Left ventricle myocardium inferior (tissue), 1 donor: ENCODE measurements around the gene GABRG2. TPM values are rescaled to one million over a fixed set of nuclear protein-coding genes. Genes with fewer than 3 reads are reported as not detected.

ENCODE experiments used
- DNase-seq: peaks from one replicate; pipeline ENCODE4 v3.0.0-alpha.2; 2020
- H3K27ac ChIP-seq: fragments of 200-600 bp; replicated peaks from 2 replicates; pipeline ENCODE4 v1.8.0; 2021
- H3K27me3 ChIP-seq: fragments of 200-600 bp; 2 replicates; pipeline ENCODE4 v1.8.0; 2021; ENCODE audit warnings: low read depth
- H3K36me3 ChIP-seq: fragments of 200-600 bp; 2 replicates; pipeline ENCODE4 v1.8.0; 2021
- H3K4me1 ChIP-seq: fragments of 200-600 bp; 2 replicates; pipeline ENCODE4 v1.8.0; 2021
- H3K4me3 ChIP-seq: fragments of 200-600 bp; 2 replicates; pipeline ENCODE4 v1.8.0; 2021; ENCODE audit warnings: mild to moderate bottlenecking, moderate library complexity
- H3K9me3 ChIP-seq: fragments of 200-600 bp; replicated peaks from 2 replicates; pipeline ENCODE4 v1.8.0; 2021
- CTCF ChIP-seq: fragments of 200-600 bp; IDR thresholded peaks from 2 replicates; pipeline ENCODE4 v1.8.0; 2021; ENCODE audit warnings: antibody characterized with exemption, mild to moderate bottlenecking, borderline replicate concordance
- intact Hi-C: fragments of 100-400 bp; cut with micrococcal nuclease; formaldehyde crosslinking; loops from one replicate; pipeline ENCODE4 v1.11.0; 2022
- long read RNA-seq: library from polyadenylated mRNA; unstranded; transcript quantifications from one replicate; pipeline ENCODE4 v2.0.0, GENCODE V29; 2021
- total RNA-seq: library from RNA; stranded (reverse); fragmentation: NEBNext Ultra II Directional; extraction: Animal tissue kit (Norgen Biotek cat#: 25700); gene quantifications from one replicate; pipeline ENCODE4 v1.2.1, GENCODE V29; 2021
- donor health status: DM: no; HTN: yes; CAD: no; lungs with severe emphysema.

Gene GABRG2
- not detected for total RNA-seq
- long read RNA-seq, result 0 reads

DNA sequence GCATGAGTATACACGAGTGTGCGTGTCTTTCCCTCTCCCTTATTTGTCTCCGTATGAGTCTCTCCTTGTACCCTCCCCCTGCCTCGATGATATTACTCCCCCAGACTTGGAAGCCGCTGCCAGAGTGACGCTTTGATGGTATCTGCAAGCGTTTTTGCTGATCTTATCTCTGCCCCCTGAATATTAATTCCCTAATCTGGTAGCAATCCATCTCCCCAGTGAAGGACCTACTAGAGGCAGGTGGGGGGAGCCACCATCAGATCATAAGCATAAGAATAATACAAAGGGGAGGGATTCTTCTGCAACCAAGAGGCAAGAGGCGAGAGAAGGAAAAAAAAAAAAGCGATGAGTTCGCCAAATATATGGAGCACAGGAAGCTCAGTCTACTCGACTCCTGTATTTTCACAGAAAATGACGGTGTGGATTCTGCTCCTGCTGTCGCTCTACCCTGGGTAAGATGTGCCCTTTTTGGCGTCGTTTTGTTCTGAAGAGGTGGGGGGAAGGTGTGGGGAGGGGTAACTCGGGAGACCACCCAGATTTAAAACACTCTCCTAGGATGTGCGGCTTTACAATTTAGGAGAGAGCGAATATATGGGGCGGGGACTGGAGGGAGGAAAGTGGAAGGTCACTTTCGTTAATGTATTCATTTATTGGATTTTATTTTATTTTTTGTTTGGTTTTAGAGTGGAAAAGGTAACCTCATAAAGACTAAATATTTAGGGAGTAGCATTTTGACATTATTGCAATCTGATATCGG is at the start of gene GABRG2:
GABRG2 (plus strand) TSS at position 119 of the 757 bp plus-strand sequence; CDS start at position 346, 227 bp downstream.
- Histone ChIP-seq H3K27me3 (peaks cover 14% of the 10 kb centered on the region), H3K36me3 (no peaks in the 10 kb centered on the region), H3K27ac (no peak within 1 kb of the TSS), H3K4me1 (no peaks in the 10 kb centered on the region), H3K4me3 (no peak within 1 kb of the TSS), H3K9me3 (no peaks in the 10 kb centered on the region)
- intact Hi-C loops, result no loop called here
- TF ChIP-seq CTCF, result no peak
- DNase-seq, result no peak

- Histone ChIP-seq H3K4me1 (no peaks in the 10 kb centered on the region), H3K27ac (no peak overlapping the region), H3K27me3 (no peaks in the 10 kb centered on the region), H3K9me3 (peaks cover 12% of the 10 kb centered on the region), H3K36me3 (no peaks in the 10 kb centered on the region), H3K4me3 (no peak overlapping the region)
- DNase-seq, result no peak
- no peak for TF ChIP-seq CTCF
- intact Hi-C loops, result no loop called here
Measured at GRCh38 chr5:162025312-162025711, 42.3 kb upstream of the GABRG2 start.

GRCh38 chr5:162026803-162027202 is 40.8 kb upstream of the GABRG2 start:
- TF ChIP-seq CTCF, result no peak
- DNase-seq, result no peak

DNA sequence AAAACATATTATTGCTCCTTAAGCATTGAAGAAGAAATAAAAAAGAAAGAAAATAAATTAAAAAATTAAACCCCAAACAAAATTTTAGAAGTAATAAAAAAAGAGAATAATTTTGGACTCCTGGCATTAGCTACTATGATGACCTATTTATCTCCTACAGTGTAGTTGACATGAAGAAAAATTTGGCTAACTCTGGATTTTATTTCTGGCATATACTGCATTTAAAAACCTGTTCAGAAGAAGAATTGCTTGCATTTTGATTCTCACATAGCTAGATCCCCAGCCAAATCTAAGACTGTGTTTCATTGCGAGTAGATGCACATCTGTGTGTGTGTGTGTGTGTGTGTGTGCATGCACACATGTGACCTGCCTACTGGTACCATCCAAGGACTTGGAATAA is 30.1 kb upstream of the GABRG2 start:
- Histone ChIP-seq H3K27ac (no peak overlapping the region), H3K27me3 (no peaks in the 10 kb centered on the region), H3K9me3 (no peaks in the 10 kb centered on the region), H3K4me1 (no peaks in the 10 kb centered on the region), H3K36me3 (no peaks in the 10 kb centered on the region), H3K4me3 (no peak overlapping the region)
- no peak for DNase-seq
- intact Hi-C loops, result no loop called here
- no peak for TF ChIP-seq CTCF

More at GRCh38 chr5:162026803-162027202, 40.8 kb upstream of the GABRG2 start:
- H3K4me3 ChIP-seq, result no peak overlapping the region
- H3K27ac ChIP-seq, result no peak overlapping the region
- H3K9me3 ChIP-seq, result peaks cover 12% of the 10 kb centered on the region
- no peaks in the 10 kb centered on the region for H3K27me3 ChIP-seq
- intact Hi-C loops, result no loop called here
- no peaks in the 10 kb centered on the region for H3K4me1 ChIP-seq
- no peaks in the 10 kb centered on the region for H3K36me3 ChIP-seq

DNA sequence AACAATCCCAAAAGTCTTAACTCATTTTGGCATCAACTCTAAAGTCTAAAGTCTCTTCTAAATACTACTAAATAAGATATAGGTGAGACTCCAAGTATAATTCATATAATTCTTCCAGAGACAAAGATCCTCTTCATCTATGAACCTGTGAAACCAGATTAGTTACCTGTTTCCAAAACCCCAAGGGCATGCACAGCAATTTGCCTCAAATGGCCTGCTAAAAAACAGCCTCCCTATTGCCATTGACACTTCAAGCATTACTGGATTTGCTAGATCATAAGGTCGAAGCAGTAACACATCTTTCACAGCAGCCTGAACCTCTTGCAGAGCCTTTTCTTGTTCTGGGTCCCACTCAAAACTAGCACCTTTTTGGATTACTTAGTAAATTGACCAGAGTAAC is 20.3 kb upstream of the GABRG2 start:
- intact Hi-C loops, result no loop called here
- no peak for DNase-seq
- no peak for TF ChIP-seq CTCF
- H3K27me3 ChIP-seq, result no peaks in the 10 kb centered on the region
- H3K36me3 ChIP-seq, result no peaks in the 10 kb centered on the region
- no peaks in the 10 kb centered on the region for H3K9me3 ChIP-seq
- H3K4me3 ChIP-seq, result no peak overlapping the region
- H3K27ac ChIP-seq, result no peak overlapping the region
- H3K4me1 ChIP-seq, result no peaks in the 10 kb centered on the region
